GM21515 (cell line): Measurements from ENCODE around the gene RASL10B.
"Not testable (repeated sequence)": the region's sequence is repeated elsewhere in the genome, so short reads cannot be mapped to it uniquely, and the experiment has no call there.

Experiments
- ATAC-seq: cut with Tn5 transposase; IDR thresholded peaks from one replicate; pipeline ENCODE4 v1.9.1; 2021; ENCODE audit not compliant: unreplicated experiment

Gene RASL10B

GRCh38 chr17:35731239-35731916 is at the start of gene RASL10B:
RASL10B (plus strand) TSS chr17:35731639; CDS start chr17:35735185, 3,546 bp downstream.
- ATAC-seq, result no peak

- ATAC-seq, result no peak
Observed at GRCh38 chr17:35683591-35683990, 47.8 kb upstream of the RASL10B start.

DNA sequence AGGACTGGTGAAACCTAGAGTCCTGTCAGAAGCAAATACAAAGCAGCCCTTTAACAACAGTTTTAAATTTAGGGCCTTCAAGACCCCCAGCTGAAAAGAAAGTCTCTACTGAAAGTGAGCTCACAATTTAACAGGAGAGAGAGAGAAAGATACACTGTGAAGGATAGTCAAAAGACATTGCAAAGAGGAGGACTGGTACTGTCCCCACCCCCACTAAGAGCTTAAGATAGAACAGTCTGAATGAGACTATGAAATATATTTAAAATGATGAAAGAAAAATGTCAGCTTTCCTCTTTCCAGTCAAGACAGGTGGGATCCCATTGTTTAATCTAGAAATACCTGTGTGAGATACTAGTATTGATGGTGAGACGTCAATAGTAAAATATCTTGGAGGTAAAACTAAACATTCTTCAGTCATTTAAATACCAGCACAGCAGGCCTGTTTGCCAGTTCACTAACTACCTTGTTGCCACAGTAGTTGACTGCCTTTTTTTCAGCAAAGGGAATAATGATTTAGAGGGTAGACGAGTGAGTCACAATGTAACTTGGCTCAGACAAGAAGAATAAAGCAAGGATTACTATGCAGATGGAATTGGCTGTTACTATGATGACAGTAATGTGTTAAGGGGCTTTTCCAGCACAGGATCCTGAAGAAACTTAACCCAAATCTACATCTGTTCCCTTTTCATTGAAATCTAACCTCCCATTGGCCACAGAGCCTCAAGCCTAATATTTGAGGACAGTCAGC is 47.2 kb upstream of the RASL10B start:
- no peak for ATAC-seq

DNA sequence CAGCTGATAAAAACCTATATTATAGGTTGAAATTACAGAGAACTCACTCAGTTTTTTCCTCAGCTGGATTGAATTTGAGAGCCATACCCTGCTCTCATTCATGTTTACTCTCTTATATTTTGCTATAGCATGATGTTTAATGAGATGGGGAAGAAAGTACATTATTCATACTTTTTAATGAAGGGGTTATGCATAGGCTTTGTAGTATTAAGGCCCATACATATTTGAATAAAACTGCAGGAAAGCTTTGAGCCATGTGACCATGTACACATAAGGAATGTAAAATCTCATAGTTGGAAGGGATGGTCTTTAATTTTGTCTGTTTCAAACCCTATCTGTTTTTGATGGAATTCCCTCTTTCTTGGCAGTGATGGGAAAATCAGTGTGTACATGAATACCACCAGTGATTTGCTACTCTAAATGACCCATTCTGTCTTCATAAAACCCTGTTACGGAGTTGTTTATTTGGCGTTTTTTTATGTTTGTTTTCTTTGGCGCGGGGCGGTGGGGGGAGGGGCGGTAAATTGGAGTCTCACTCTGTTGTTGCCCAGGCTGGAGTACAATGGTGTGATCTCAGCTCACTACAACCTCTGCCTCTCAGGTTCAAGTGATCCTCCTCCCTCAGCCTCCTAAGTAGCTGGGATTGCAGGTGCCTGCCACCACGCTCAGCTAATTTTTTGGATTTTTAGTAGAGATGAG is 38.8 kb upstream of the RASL10B start:
- ATAC-seq, result no peak

DNA sequence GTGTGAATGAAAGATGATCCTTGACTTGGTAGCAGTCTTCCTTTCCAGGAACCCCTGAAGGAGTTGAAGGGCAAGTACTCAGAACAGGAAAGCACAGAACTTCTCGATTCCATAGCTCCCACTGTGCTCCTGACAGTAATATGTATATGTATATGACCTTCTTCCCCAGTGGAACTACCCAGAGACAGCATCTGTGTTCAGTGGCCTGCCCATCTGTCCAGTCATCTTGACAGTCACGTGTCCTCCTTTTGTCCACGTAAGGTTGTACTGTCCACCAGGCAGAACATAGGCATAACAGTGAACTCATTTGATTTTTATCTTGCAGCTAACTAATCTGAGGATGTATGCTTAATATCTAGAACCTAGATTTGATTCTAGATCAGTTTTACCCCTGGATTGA is 37.8 kb upstream of the RASL10B start:
- ATAC-seq, result no peak

DNA sequence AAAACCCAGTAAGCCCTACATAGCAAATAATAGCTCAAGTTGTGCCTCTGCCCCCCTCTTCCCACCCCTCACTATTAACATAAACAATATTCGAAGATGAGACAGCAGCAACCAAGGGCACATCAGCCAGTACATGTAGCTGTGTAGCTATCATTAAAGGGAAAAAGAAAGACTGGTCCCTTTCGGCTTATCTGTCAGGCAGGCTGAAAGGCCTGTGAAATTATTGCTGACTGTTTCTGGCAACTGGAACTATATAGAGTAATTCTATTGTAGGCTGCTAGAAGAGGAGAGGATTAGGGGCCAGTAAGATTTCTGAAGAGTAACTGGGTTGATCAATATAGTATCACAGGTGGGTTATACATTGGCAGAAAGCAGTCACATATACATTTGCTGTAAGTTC is 36.5 kb upstream of the RASL10B start:
- no peak for ATAC-seq

GRCh38 chr17:35695613-35696012 is 35.8 kb upstream of the RASL10B start:
- ATAC-seq, result no peak

DNA sequence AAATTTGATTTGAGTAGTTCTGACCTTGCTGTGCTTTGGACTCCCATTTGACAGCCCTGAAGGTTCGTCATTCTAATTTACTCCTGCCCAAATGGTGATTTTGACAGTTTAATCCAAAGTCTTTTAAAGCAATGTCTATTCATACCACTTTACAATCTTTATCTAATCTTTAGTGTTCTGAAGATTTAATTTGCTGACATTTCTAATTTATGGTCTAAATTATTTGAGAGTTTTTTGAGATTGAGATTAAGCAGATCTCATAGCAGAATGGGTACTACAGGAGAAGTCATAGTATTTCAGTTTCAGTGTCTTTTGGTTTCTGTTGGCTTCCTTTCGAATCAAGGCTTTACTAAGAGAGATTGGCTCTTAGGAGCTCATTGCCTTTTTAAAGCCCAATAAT is 32.6 kb upstream of the RASL10B start:
- no peak for ATAC-seq

- no peak for ATAC-seq
Observed at GRCh38 chr17:35700150-35700549, 31.3 kb upstream of the RASL10B start.

DNA sequence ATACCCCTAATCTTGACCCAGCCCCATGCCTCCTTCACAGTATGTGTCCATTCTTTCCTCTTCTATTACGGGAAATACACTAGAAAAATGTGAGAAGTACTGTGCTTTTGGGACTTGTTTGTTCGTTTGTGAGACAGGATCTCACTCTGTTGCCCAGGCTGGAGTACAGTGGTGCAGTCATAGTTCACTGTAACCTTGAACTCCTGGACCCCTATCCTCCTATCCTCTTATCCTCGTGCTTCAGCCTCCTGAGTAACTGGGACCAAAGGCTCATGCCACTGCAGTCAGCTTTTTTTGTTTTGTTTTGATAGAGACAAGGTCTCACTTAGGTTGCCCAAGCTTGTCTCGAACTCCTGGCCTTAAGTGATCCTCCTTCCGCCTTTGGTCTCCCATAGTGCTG is 29.9 kb upstream of the RASL10B start:
- ATAC-seq, result no peak

DNA sequence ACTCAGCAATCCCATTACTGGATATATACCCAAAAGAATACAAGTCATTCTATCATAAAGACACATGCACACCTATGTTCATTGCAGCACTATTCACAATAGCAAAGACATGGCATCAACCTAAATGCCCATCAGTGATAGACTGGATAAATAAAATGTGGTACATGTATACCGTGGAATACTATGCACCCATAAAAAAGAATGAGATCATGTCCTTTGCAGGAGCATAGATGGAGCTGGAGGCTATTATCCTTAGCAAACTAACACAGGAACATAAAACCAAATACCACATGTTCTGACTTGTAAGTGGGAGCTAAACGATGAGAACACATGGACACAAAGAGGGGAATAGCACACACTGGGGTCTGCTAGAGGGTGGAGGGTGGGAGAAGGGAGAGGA is 28.1 kb upstream of the RASL10B start:
- ATAC-seq, result not testable (repeated sequence)

DNA sequence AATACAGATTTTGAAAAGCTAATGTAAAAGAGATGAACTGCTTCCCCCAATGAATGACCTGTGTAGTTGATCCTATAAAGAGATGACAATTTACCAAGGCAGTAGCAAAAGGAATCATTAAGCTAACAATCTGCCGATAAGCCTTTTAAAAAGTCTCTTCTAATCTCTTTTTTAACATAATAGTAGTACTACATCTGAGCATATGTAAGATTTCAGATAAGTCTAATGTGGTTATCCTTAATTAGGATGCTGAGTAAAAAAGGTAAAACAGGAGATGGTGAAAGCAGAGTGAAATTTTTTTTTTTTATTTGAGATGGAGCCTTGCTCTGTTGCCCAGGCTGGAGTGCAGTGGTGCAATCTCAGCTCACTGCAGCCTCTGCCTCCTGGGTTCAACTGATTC is 26.2 kb upstream of the RASL10B start:
- ATAC-seq, result no peak

DNA sequence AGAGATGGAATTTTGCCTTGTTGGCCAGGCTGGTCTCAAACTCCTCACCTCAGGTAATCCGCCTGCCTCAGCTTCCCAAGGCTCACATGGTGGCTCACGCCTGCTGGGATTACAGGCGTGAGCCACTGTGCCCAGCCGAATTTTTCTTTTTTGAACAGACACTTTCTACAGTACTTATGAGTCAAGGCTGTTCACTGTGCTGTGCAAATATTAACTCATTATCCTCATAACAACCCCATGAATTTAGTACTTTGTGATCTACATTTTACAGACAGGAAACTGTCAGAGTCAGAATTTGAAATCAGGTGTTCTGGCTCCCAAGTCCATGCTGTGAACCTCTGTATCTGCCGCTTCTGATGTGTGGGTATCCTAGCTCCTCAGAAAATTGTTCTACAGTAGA is 25.7 kb upstream of the RASL10B start:
- ATAC-seq, result no peak

DNA sequence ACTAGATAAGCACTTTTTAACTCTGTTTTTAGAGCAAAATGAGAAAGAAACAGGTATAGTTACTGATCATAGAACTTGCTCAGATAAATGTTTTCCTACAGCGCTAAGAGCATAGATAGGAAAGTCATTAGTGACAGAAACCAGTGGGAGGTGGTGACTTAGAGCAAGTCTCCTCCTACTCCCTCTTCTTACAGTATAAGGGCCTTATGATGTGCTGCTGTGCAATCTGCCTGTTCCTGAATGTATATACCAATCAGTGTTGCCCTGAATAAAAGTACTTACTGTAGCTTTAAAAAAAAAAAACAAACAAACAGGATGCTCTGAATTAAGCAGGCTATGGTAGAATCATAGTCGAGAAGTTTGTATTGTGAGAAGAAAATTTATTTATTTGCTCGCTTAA is 23.3 kb upstream of the RASL10B start:
- ATAC-seq, result no peak

DNA sequence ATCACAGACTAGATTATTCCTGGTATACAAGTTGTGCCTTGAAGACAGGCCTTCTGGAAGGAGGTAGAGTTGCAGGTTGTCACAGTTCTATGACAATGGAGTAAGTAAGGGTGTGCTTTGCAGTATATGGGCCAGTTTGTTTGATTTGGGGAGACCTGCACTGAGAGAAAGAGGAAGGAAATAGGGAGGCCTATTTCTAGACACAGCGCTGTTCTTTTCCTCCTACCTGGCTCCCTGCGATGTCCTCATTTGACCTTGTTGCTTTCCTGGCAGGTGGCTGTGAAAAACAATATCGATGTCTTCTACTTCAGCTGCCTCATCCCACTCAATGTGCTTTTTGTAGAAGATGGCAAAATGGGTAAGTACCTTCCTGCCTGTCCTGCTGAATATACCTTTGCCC is 22.5 kb upstream of the RASL10B start:
- no peak for ATAC-seq

DNA sequence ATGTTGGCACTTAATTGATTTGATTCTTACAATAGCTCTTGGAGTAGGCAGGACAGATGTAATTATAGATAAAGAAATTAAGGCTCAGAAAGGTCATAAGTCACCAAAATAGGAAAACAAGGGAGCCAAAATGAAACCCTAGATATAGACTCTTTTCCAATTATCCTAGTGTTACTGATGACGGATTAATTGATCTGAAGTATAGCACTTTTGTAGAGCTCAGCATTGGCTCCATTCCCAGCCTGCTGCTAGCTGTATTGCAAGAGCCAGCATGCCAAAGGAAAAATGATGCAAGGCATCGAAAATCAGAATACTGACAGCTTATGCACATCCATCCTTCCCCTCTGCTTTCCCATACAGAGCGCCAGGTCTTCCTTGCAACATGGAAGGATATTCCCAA is 21.6 kb upstream of the RASL10B start:
- no peak for ATAC-seq

DNA sequence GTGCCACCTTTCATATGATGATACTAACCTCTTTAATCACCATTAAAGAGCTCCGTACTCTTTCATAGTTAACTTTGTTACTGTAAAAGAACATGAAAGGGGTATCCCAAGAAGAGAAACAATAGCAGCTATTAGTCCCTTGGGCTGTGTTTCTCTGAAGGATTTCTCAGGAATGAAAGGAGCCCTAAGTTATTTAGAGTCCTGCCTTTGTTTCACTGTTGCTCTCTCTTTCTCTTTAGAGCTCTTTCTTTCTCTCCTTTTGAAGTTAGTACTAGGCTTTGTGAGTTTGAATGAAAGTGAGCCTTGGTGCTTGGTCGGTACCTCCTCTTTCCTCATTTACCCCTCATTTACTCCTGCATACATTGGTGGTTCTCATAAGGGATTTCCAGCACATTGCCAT is 20.5 kb upstream of the RASL10B start:
- ATAC-seq, result no peak

- ATAC-seq, result no peak
Observed at GRCh38 chr17:35713069-35713728, 18.2 kb upstream of the RASL10B start.

GRCh38 chr17:35714988-35715387 is 16.5 kb upstream of the RASL10B start:
- no peak for ATAC-seq

GRCh38 chr17:35715416-35715815 is 16.0 kb upstream of the RASL10B start:
- no peak for ATAC-seq

- no peak for ATAC-seq
Observed at GRCh38 chr17:35716173-35716572, 15.3 kb upstream of the RASL10B start.
